HG03097 (cell line): ENCODE data around the gene COTL1.

Experiments
- ATAC-seq: cut with Tn5 transposase; IDR thresholded peaks from one replicate; pipeline ENCODE4 v1.9.1; 2021; ENCODE audit not compliant: unreplicated experiment, low FRiP score

The COTL1 gene

GRCh38 chr16:84555418-84556196, 62.3 kb downstream of the COTL1 start:
- no peak for ATAC-seq

- no peak for ATAC-seq
These were observed 63.1 kb downstream of the COTL1 start for GRCh38 chr16:84554627-84555328.

GRCh38 chr16:84553873-84554399, 63.9 kb downstream of the COTL1 start:
- ATAC-seq = no peak

GRCh38 chr16:84552135-84552534, 65.7 kb downstream of the COTL1 start:
- no peak for ATAC-seq

- no peak for ATAC-seq
These were observed 67.8 kb downstream of the COTL1 start for GRCh38 chr16:84550096-84550495.

- no peak for ATAC-seq
These were observed 68.7 kb downstream of the COTL1 start for GRCh38 chr16:84548971-84549844.

- ATAC-seq = no peak
These were observed 69.4 kb downstream of the COTL1 start for GRCh38 chr16:84548508-84548907.

GRCh38 chr16:84547546-84548061, 70.3 kb downstream of the COTL1 start:
- ATAC-seq = no peak

GRCh38 chr16:84546669-84547545, 71.0 kb downstream of the COTL1 start:
- no peak for ATAC-seq

- ATAC-seq = no peak
These were observed 72.7 kb downstream of the COTL1 start for GRCh38 chr16:84545114-84545737.

GRCh38 chr16:84544031-84544773, 73.7 kb downstream of the COTL1 start:
- no peak for ATAC-seq

GRCh38 chr16:84543253-84543652, 74.6 kb downstream of the COTL1 start:
- no peak for ATAC-seq

GRCh38 chr16:84541999-84542817, 75.7 kb downstream of the COTL1 start:
- no peak for ATAC-seq

- no peak for ATAC-seq
These were observed 77.7 kb downstream of the COTL1 start for GRCh38 chr16:84540194-84540593.

GRCh38 chr16:84538222-84538840, 79.5 kb downstream of the COTL1 start:
- no peak for ATAC-seq

- no peak for ATAC-seq
These were observed 80.3 kb downstream of the COTL1 start for GRCh38 chr16:84537491-84538151.

GRCh38 chr16:84535851-84536250, 82.0 kb downstream of the COTL1 start:
- no peak for ATAC-seq
